GM12872 (cell line): ENCODE data around the gene STAG1.

ENCODE experiments used
- CTCF ChIP-seq: IDR thresholded peaks from 3 replicates; pipeline ENCODE4 v1.5.1; 2011; ENCODE audit warnings: low read depth, mild to moderate bottlenecking, low read length, moderate library complexity; ENCODE audit not compliant: insufficient read depth

STAG1 gene

GRCh38 chr3:136650461-136650860 is 101.7 kb downstream of the STAG1 start:
- no peak for TF ChIP-seq CTCF

- TF ChIP-seq CTCF, result no peak
These were observed 106.3 kb downstream of the STAG1 start for GRCh38 chr3:136645915-136646314.

- no peak for TF ChIP-seq CTCF
These were observed 108.0 kb downstream of the STAG1 start for GRCh38 chr3:136644212-136644611.

- no peak for TF ChIP-seq CTCF
These were observed 109.5 kb downstream of the STAG1 start for GRCh38 chr3:136642711-136643110.

- no peak for TF ChIP-seq CTCF
These were observed 113.1 kb downstream of the STAG1 start for GRCh38 chr3:136639069-136639468.

- no peak for TF ChIP-seq CTCF
These were observed 115.0 kb downstream of the STAG1 start for GRCh38 chr3:136637176-136637575.

- TF ChIP-seq CTCF, result no peak
These were observed 117.4 kb downstream of the STAG1 start for GRCh38 chr3:136634821-136635220.

GRCh38 chr3:136632625-136633081 is 119.5 kb downstream of the STAG1 start:
- no peak for TF ChIP-seq CTCF
